Astrocyte (in vitro differentiated cells and primary cell): ENCODE results near the gene OCA2.

Experiments used
- CTCF ChIP-seq: IDR thresholded peaks from 2 replicates; pipeline ENCODE4 v1.5.1; 2011; ENCODE audit warnings: low read depth, mild to moderate bottlenecking, inconsistent platforms, low read length, moderate library complexity; ENCODE audit not compliant: insufficient read depth
- EZH2 ChIP-seq: IDR thresholded peaks from 2 replicates; pipeline ENCODE4 v1.6.1; 2012; ENCODE audit warnings: mild to moderate bottlenecking, low read length, inconsistent platforms; ENCODE audit not compliant: insufficient read depth

- TF ChIP-seq CTCF (no peak), EZH2 (no peak)
Observed at GRCh38 chr15:28147801-28148200, 48.7 kb upstream of the OCA2 start.
